ENCODE results near the gene RPS6KA5. TPM values are rescaled to one million over a fixed set of nuclear protein-coding genes. Genes with fewer than 3 reads are reported as not detected.

Gene RPS6KA5
- total RNA-seq, 1 donor from 2014 or later, result 8.0 TPM

DNA sequence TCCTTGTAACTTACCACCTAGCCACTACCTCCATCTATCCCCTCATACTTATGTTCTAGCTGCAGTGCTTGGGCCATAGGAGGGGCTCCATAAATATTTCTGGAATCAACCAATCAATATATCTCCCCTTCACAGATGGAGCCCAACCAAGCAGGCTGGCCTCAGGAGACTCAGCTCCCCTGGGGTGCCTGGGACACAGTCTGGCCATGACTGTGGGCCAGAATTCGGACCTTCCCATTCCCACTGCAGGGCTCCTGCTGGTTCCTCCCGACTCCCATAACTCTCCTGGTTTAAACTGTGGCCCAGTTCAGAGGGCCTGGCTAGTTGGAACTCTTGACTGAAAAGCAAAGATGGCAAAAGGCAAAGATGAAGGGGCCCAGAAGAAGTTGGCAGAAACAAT is 257.2 kb downstream of the RPS6KA5 start:
- peak overlapping the region; percentile 34 for H3K27ac ChIP-seq
- no peak overlapping the region for H3K4me3 ChIP-seq
- no peak for ATAC-seq
- no peaks in the 10 kb centered on the region for H3K27me3 ChIP-seq
- intact Hi-C loops (cut with DNase I), result no loop called here
- DNase-seq, result no peak
- H3K4me1 ChIP-seq, result peaks cover 11% of the 10 kb centered on the region
- no peaks in the 10 kb centered on the region for H3K36me3 ChIP-seq
- no peak for TF ChIP-seq CTCF (IDR thresholded peaks at IDR 0.05)
- H3K9me3 ChIP-seq, result no peaks in the 10 kb centered on the region

DNA sequence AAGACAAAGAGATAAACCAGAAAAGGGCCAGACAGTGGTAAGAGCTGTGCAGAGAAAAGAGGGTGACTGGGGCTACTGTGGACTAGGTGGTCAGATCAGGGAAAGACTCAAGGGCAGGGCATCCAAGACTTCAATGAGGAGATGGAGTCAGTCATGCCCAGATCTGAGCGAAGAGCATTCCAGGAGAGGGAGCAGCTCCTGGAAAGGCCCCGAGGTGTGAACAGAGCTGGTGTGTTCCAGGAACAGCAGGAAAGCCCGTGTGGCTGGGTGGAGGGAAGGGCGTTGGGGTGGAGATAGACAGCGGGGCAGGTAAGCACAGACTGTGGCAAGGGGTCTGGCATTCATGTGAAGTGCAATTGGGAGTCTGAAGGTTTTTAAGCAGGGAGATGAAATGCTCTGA is 261.0 kb downstream of the RPS6KA5 start:
- no peaks in the 10 kb centered on the region for H3K36me3 ChIP-seq

GRCh38 chr14:90797919-90798318 is 262.5 kb downstream of the RPS6KA5 start:
- no peak for ATAC-seq
- TF ChIP-seq CTCF (IDR thresholded peaks at IDR 0.05), result no peak
- Histone ChIP-seq H3K27ac (no peak overlapping the region), H3K4me3 (no peak overlapping the region), H3K4me1 (peaks cover 17% of the 10 kb centered on the region), H3K9me3 (no peaks in the 10 kb centered on the region), H3K27me3 (no peaks in the 10 kb centered on the region), H3K36me3 (no peaks in the 10 kb centered on the region)
- no peak for DNase-seq
- intact Hi-C loops (cut with DNase I), result no loop called here

More for the DNA sequence above, 261.0 kb downstream of the RPS6KA5 start:
- H3K9me3 ChIP-seq, result no peaks in the 10 kb centered on the region
- ATAC-seq (no peak), DNase-seq (no peak)
- no peak overlapping the region for H3K4me3 ChIP-seq
- no peak overlapping the region for H3K27ac ChIP-seq
- intact Hi-C loops (cut with DNase I), result no loop called here
- TF ChIP-seq CTCF (IDR thresholded peaks at IDR 0.05), result no peak
- no peaks in the 10 kb centered on the region for H3K27me3 ChIP-seq
- peaks cover 18% of the 10 kb centered on the region for H3K4me1 ChIP-seq

Other genes with a start within 250 kb of the RPS6KA5 start
- 41.5 TPM for gene TTC7B, start 244.2 kb downstream of the RPS6KA5 start, total RNA-seq
- 77.6 TPM for gene DGLUCY, start 53.4 kb upstream of the RPS6KA5 start, total RNA-seq
- 6.3 TPM for gene GPR68, start 184.1 kb upstream of the RPS6KA5 start, total RNA-seq